Measurements from ENCODE around the gene C2orf49. TPM values are rescaled to one million over a fixed set of nuclear protein-coding genes. Genes with fewer than 3 reads are reported as not detected.

C2orf49 gene
- total and polyA plus RNA-seq, 9 of the 15 experiments (the other 6 are each of a cell fraction or from before 2014, with no cell fraction given): 17.9 to 38.2 (median 25.6) TPM

GRCh38 chr2:105378276-105378840, 41.0 kb downstream of the C2orf49 start:
- DNase-seq (ENCODE audit: extremely low read depth in 1 of 4, low spot score in 3 of 4) (no peak), ATAC-seq (no peak), FAIRE-seq (no peak)
- ChIA-PET POLR2A (interaction anchor here (0.6 to 2.4 kb wide), 2 partner anchors 17 to 99 kb away, joined by 3 to 7 read pairs; no protein-coding TSS in a partner anchor), CTCF (ENCODE audit: low intra/inter-chr PET ratio) (interaction anchor here (1.2 to 1.9 kb wide), 2 partner anchors 139 to 143 kb away, joined by 4 to 18 read pairs; no protein-coding TSS in a partner anchor)
- TF ChIP-seq RAD21 (CRISPR knock-in tag; conservative IDR thresholded peaks at IDR 0.05 in 1 of 2, IDR thresholded peaks at IDR 0.05 in 1 of 2) (0 out of 4 replicates have a peak, but pooled peaks of 1 of the 2 experiments have one; percentile 0), XRCC5 (IDR thresholded peaks at IDR 0.05; ENCODE audit: low read depth, low read length) (no peak)
- no peaks in the 10 kb centered on the region for H3K9me3 ChIP-seq (replicated peaks; ENCODE audit: control insufficient read depth, insufficient read depth, low read depth, low read length)
- no peak overlapping the region for H3K4me2 ChIP-seq (ENCODE audit: insufficient read depth, low read length)
- no peak overlapping the region for H3K9ac ChIP-seq (ENCODE audit: insufficient read depth in 1 of 2, low read depth in 2 of 2, low read length in 2 of 2)
- no peaks in the 10 kb centered on the region for H3K79me2 ChIP-seq (ENCODE audit: control insufficient read depth, insufficient read depth, low read length)
- no peak overlapping the region for H2AFZ ChIP-seq (ENCODE audit: low read depth, low read length)
- no peaks in the 10 kb centered on the region for H3K9me1 ChIP-seq (ENCODE audit: control insufficient read depth, insufficient read depth, low read length)
- H3K4me3 ChIP-seq: no peak overlapping the region
- intact Hi-C loops (cut with micrococcal nuclease): loop anchor here (2.0 kb wide), 1 partner anchor 142 kb away; no protein-coding TSS in a partner anchor
- WGBS (ENCODE audit: insufficient coverage, low coverage, missing lambda C conversion rate): 76% methylated on average over 12 of the region's 12 CpGs
- in situ Hi-C loops (cut with MboI): no loop called here
- no peaks in the 10 kb centered on the region for H3K27me3 ChIP-seq (ENCODE audit: control insufficient read depth in 2 of 2, insufficient read depth in 2 of 2, low read length in 2 of 2)
- peaks cover 47% of the 10 kb centered on the region; the same call in 2 of the 3 replicates for H3K36me3 ChIP-seq (ENCODE audit: control insufficient read depth, insufficient read depth, low read length)
- no peaks in the 10 kb centered on the region for H4K20me1 ChIP-seq (replicated peaks; ENCODE audit: control insufficient read depth, insufficient read depth, low read length)
- H3K27ac ChIP-seq (ENCODE audit: extremely low read depth, low read depth, low read length): no peak overlapping the region
- no TSS peak for BruUV-seq (replicated peaks)
- peaks cover 0 to 20% of the 10 kb centered on the region in 2 experiments; a peak in 3 of 5 replicates for H3K4me1 ChIP-seq (replicated peaks in 1 of 2; ENCODE audit: control insufficient read depth in 2 of 2, insufficient read depth in 2 of 2, low read length in 2 of 2)

- in situ Hi-C loops (cut with MboI) (no loop called here), intact Hi-C loops (cut with micrococcal nuclease) (loop anchor here (2.0 kb wide), 1 partner anchor 142 kb away; no protein-coding TSS in a partner anchor)
- H2AFZ ChIP-seq (ENCODE audit: low read depth, low read length): no peak overlapping the region
- no peaks in the 10 kb centered on the region for H3K9me1 ChIP-seq (ENCODE audit: control insufficient read depth, insufficient read depth, low read length)
- BruUV-seq (replicated peaks): no TSS peak
- CTCF ChIA-PET (ENCODE audit: low intra/inter-chr PET ratio): interaction anchor here (1.9 kb wide), 1 partner anchor 142 kb away, joined by 18 read pairs; no protein-coding TSS in a partner anchor
- no peaks in the 10 kb centered on the region for H3K27me3 ChIP-seq (ENCODE audit: control insufficient read depth in 2 of 2, insufficient read depth in 2 of 2, low read length in 2 of 2)
- FAIRE-seq (no peak), ATAC-seq (no peak), DNase-seq (ENCODE audit: extremely low read depth in 1 of 4, low spot score in 3 of 4) (no peak)
- no peak overlapping the region for H3K4me2 ChIP-seq (ENCODE audit: insufficient read depth, low read length)
- no peak overlapping the region for H3K9ac ChIP-seq (ENCODE audit: insufficient read depth in 1 of 2, low read depth in 2 of 2, low read length in 2 of 2)
- 93% methylated on average over 4 of the region's 4 CpGs for WGBS (ENCODE audit: insufficient coverage, low coverage, missing lambda C conversion rate)
- TF ChIP-seq IRF2 (CRISPR knock-in tag; IDR thresholded peaks at IDR 0.05) (no peak), CREBBP (IDR thresholded peaks at IDR 0.05; ENCODE audit: low read depth, low read length) (no peak), ZNF280A (IDR thresholded peaks at IDR 0.05; ENCODE audit: low read depth, partially characterized antibody) (no peak)
- H4K20me1 ChIP-seq (replicated peaks; ENCODE audit: control insufficient read depth, insufficient read depth, low read length): no peaks in the 10 kb centered on the region
- no peak overlapping the region for H3K4me3 ChIP-seq
- no peaks in the 10 kb centered on the region for H3K79me2 ChIP-seq (ENCODE audit: control insufficient read depth, insufficient read depth, low read length)
- POLR2A ChIA-PET: interaction anchor here (0.7 to 2.4 kb wide), 3 partner anchors 11 to 145 kb away, joined by 3 to 7 read pairs (median 3); no protein-coding TSS in a partner anchor
- peaks cover 0 to 20% of the 10 kb centered on the region in 2 experiments; a peak in 3 of 5 replicates for H3K4me1 ChIP-seq (replicated peaks in 1 of 2; ENCODE audit: control insufficient read depth in 2 of 2, insufficient read depth in 2 of 2, low read length in 2 of 2)
- H3K9me3 ChIP-seq (replicated peaks; ENCODE audit: control insufficient read depth, insufficient read depth, low read depth, low read length): no peaks in the 10 kb centered on the region
- no peak overlapping the region for H3K27ac ChIP-seq (ENCODE audit: extremely low read depth, low read depth, low read length)
- peaks cover 48% of the 10 kb centered on the region; the same call in 2 of the 3 replicates for H3K36me3 ChIP-seq (ENCODE audit: control insufficient read depth, insufficient read depth, low read length)
Observed at GRCh38 chr2:105378921-105379383, 41.6 kb downstream of the C2orf49 start.

Data from K562 (cell line).